Gastroesophageal sphincter (tissue), 4 donors: ENCODE measurements around the gene CHIT1. TPM values are rescaled to one million over a fixed set of nuclear protein-coding genes. Genes with fewer than 3 reads are reported as not detected.

Experiments
- ATAC-seq: fragments of 150-250 bp; one replicate; pipeline ENCODE4 v1.9.1; 2016; ENCODE audit warnings: mild to moderate bottlenecking, moderate library complexity
- H3K27ac ChIP-seq, 4 donors: fragments of 200-600 bp; sonication (generic) in 3 of 4; 1 replicate in 3 of 4; 2 replicates in 1 of 4; pipeline ENCODE4 v1.5.1; 2016 to 2019
- H3K27me3 ChIP-seq: fragments of 200-600 bp; sonication (generic); one replicate; pipeline ENCODE4 v1.5.1; 2019
- H3K36me3 ChIP-seq, 2 donors: fragments of 200-600 bp; sonication (generic); one replicate each; pipeline ENCODE4 v1.5.1; 2019; ENCODE audit warnings: control low read depth in 1 of 2
- H3K4me1 ChIP-seq, 3 donors: fragments of 200-600 bp; sonication (generic); 1 replicate in 2 of 3; 2 replicates in 1 of 3; pipeline ENCODE4 v1.5.1; 2016 to 2019; ENCODE audit warnings: control low read depth in 2 of 3
- H3K4me3 ChIP-seq, 2 donors: fragments of 200-600 bp; sonication (generic); one replicate each; pipeline ENCODE4 v1.5.1; 2019; ENCODE audit warnings: mild to moderate bottlenecking in 1 of 2, moderate library complexity in 1 of 2
- H3K9me3 ChIP-seq, 3 donors: fragments of 200-600 bp; sonication (generic); one replicate each; pipeline ENCODE4 v1.5.1; 2017 to 2019; ENCODE audit warnings: control low read depth in 2 of 3
- CTCF ChIP-seq, 4 experiments: fragments of 200-600 bp in 2 of 4; fragments of 450-650 bp in 2 of 4; sonication (generic) in 1 of 4; IDR thresholded peaks; one replicate each; pipeline ENCODE4 v1.5.1; 2017 to 2019; ENCODE audit warnings: antibody characterized with exemption in 4 of 4, mild to moderate bottlenecking in 2 of 4, moderate library complexity in 2 of 4
- EP300 ChIP-seq: sonication (generic); formaldehyde crosslinking; IDR thresholded peaks from one replicate; pipeline ENCODE4 v1.6.1; 2017; ENCODE audit warnings: antibody characterized with exemption, mild to moderate bottlenecking
- POLR2A ChIP-seq, 2 donors: fragments of 450-650 bp; IDR thresholded peaks; one replicate each; pipeline ENCODE4 v1.6.1; 2017; ENCODE audit warnings: antibody characterized with exemption in 2 of 2, mild to moderate bottlenecking in 2 of 2, moderate library complexity in 1 of 2
- POLR2AphosphoS5 ChIP-seq: sonication (generic); formaldehyde crosslinking; IDR thresholded peaks from one replicate; pipeline ENCODE4 v1.6.1; 2017; ENCODE audit warnings: antibody characterized with exemption
- WGBS, 2 donors: methylation state at CpG; one replicate each; pipeline ENCODE4 v1.1.5; 2018; ENCODE audit warnings: low coverage in 1 of 2; 5-methylcytosine and 5-hydroxymethylcytosine counted together
- total RNA-seq, 4 donors: library from RNA; depleted of rRNA; stranded (reverse); fragments of >200 nt; gene quantifications; one replicate each; pipeline ENCODE4 v1.1.0, GENCODE V29; 2016

Gene CHIT1
- total RNA-seq, 4 donors from 2014 or later, result 0.13 to 0.16 TPM; not detected in 2

DNA sequence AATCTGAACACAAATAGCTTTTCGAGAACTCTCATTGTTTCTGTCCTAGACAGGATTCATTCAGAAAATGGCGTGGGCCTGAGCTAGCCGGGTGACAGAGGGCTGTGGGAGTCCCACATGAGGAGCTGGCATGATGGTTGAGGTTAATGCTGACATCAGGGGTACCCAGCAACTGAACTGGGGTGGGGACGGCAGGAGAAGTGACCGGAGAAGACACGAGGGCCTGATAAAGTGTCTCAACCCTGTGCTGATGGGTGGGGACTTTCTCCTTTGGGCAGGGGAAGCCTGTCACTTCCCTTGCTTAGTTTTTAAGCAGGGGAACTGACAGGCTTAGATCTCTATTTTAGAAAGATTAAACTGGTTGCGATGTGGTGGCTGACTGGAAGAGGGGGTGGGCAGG, 14.6 kb downstream of the CHIT1 start:
- no peak for ATAC-seq
- no peak for TF ChIP-seq POLR2AphosphoS5
- TF ChIP-seq EP300, result no peak
- TF ChIP-seq CTCF (IDR thresholded peaks at IDR 0.05), result no peak
- no peak for TF ChIP-seq POLR2A (IDR thresholded peaks at IDR 0.05)
- Histone ChIP-seq H3K4me1 (peaks cover 0 to 6% (median 0%) of the 10 kb centered on the region in 3 donors), H3K9me3 (no peaks in the 10 kb centered on the region), H3K27ac (no peak overlapping the region), H3K27me3 (peaks cover 22% of the 10 kb centered on the region), H3K36me3 (no peaks in the 10 kb centered on the region), H3K4me3 (no peak overlapping the region)
- 84% methylated on average over 3 to 7 of the region's 7 CpGs for WGBS, 2 donors

DNA sequence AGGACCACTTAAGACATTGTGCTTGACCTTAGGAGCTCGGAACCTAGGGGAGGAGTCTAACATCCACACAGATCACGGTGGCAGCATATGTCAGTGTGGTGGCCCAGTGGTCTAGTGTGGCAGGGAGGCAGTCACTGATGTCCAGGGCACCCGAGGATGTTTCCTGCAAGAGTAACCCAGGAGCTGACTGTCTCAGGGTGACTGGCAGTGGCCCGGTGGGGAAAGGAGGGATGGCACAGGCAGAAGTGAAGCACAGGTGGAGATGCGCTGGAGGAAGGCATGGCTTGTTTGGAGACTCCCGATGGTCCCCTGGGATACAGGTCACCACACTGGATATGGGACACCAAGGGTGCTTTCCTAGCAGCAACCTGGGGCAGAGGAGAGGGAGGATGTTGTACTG, 16.3 kb downstream of the CHIT1 start:
- 75 to 100% methylated on average over 2 to 3 of the region's 6 CpGs for WGBS, 2 donors

DNA sequence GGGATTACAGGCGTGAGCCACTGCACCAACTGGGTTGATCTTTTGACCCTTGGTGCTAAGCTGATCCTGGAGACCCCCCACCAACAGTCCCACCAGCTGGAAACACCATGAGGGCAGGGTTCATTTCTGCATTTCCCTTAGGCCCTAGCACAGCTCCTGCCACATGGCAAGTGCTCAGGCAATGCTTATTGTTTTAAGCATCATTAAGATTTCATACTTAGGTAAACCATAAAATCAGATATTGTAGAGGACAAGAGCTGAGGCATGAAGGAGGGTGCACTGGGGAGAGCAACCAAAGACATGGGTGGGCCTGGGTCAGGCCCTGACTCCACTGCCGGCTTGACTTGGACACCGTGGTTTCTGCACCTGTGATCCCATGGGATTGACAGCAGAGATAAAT, 17.7 kb downstream of the CHIT1 start:
- Histone ChIP-seq H3K36me3 (no peaks in the 10 kb centered on the region), H3K27ac (no peak overlapping the region), H3K9me3 (no peaks in the 10 kb centered on the region), H3K4me3 (no peak overlapping the region), H3K27me3 (peaks cover 5% of the 10 kb centered on the region), H3K4me1 (peaks cover 0 to 6% (median 0%) of the 10 kb centered on the region in 3 donors)
- WGBS, 2 donors, result 93 to 100% methylated on average over 1 to 2 of the region's 3 CpGs
- TF ChIP-seq EP300, result no peak
- no peak for TF ChIP-seq CTCF (IDR thresholded peaks at IDR 0.05)
- TF ChIP-seq POLR2AphosphoS5, result no peak
- no peak for TF ChIP-seq POLR2A (IDR thresholded peaks at IDR 0.05)
- no peak for ATAC-seq

More for the DNA sequence above, 16.3 kb downstream of the CHIT1 start:
- no peak overlapping the region for H3K4me3 ChIP-seq
- no peaks in the 10 kb centered on the region for H3K36me3 ChIP-seq
- H3K27ac ChIP-seq, result no peak overlapping the region
- no peak for TF ChIP-seq EP300
- no peak for TF ChIP-seq CTCF (IDR thresholded peaks at IDR 0.05)
- no peak for TF ChIP-seq POLR2A (IDR thresholded peaks at IDR 0.05)
- no peak for TF ChIP-seq POLR2AphosphoS5
- peaks cover 18% of the 10 kb centered on the region for H3K27me3 ChIP-seq
- H3K4me1 ChIP-seq, result peaks cover 0 to 6% (median 0%) of the 10 kb centered on the region in 3 donors
- no peak for ATAC-seq
- H3K9me3 ChIP-seq, result no peaks in the 10 kb centered on the region

GRCh38 chr1:203210988-203211387, 18.5 kb downstream of the CHIT1 start:
- Histone ChIP-seq H3K4me3 (no peak overlapping the region), H3K9me3 (no peaks in the 10 kb centered on the region), H3K27me3 (no peaks in the 10 kb centered on the region), H3K27ac (no peak overlapping the region), H3K36me3 (no peaks in the 10 kb centered on the region), H3K4me1 (peaks cover 0 to 1% (median 0%) of the 10 kb centered on the region in 3 donors)
- TF ChIP-seq POLR2AphosphoS5 (no peak), POLR2A (IDR thresholded peaks at IDR 0.05) (no peak), CTCF (IDR thresholded peaks at IDR 0.05) (no peak), EP300 (no peak)
- ATAC-seq, result no peak

GRCh38 chr1:203210350-203210749, 19.1 kb downstream of the CHIT1 start:
- Histone ChIP-seq H3K9me3 (no peaks in the 10 kb centered on the region), H3K27me3 (no peaks in the 10 kb centered on the region), H3K36me3 (no peaks in the 10 kb centered on the region), H3K4me3 (no peak overlapping the region), H3K4me1 (no peaks in the 10 kb centered on the region), H3K27ac (no peak overlapping the region)
- TF ChIP-seq CTCF (IDR thresholded peaks at IDR 0.05) (no peak), EP300 (no peak), POLR2A (IDR thresholded peaks at IDR 0.05) (no peak), POLR2AphosphoS5 (no peak)
- no peak for ATAC-seq
